Ascending aorta (tissue), 2 donors: ENCODE results near the gene KLRC4. TPM values are rescaled to one million over a fixed set of nuclear protein-coding genes. Genes with fewer than 3 reads are reported as not detected.
"Not testable (repeated sequence)": the region's sequence is repeated elsewhere in the genome, so short reads cannot be mapped to it uniquely, and the experiment has no call there.

ENCODE experiments used
- DNase-seq, 2 donors: peaks; one replicate each; pipeline ENCODE4 v3.0.0-alpha.2; 2019; ENCODE audit warnings: low spot score in 2 of 2
- H3K27ac ChIP-seq, 2 donors: fragments of 200-600 bp; sonication (generic); one replicate each; pipeline ENCODE4 v1.5.1; 2016 to 2017; ENCODE audit warnings: mild to moderate bottlenecking in 1 of 2
- H3K27me3 ChIP-seq: fragments of 200-600 bp; sonication (generic); one replicate; pipeline ENCODE4 v1.5.1; 2017
- H3K36me3 ChIP-seq, 2 donors: fragments of 200-600 bp; sonication (generic); one replicate each; pipeline ENCODE4 v1.5.1; 2016
- H3K4me1 ChIP-seq, 2 donors: fragments of 200-600 bp; sonication (generic); one replicate each; pipeline ENCODE4 v1.5.1; 2016 to 2017; ENCODE audit warnings: mild to moderate bottlenecking in 1 of 2
- H3K4me3 ChIP-seq, 2 donors: fragments of 200-600 bp; sonication (generic); one replicate each; pipeline ENCODE4 v1.5.1; 2016 to 2017; ENCODE audit warnings: mild to moderate bottlenecking in 1 of 2
- H3K9me3 ChIP-seq, 2 donors: fragments of 200-600 bp; sonication (generic); one replicate each; pipeline ENCODE4 v1.5.1; 2016
- CTCF ChIP-seq, 3 experiments: fragments of 200-600 bp in 2 of 3; fragments of 450-650 bp in 1 of 3; sonication (generic) in 2 of 3; IDR thresholded peaks; one replicate each; pipeline ENCODE4 v1.5.1; 2016 to 2019; ENCODE audit warnings: antibody characterized with exemption in 3 of 3, mild to moderate bottlenecking in 1 of 3, moderate library complexity in 1 of 3
- intact Hi-C: fragments of 100-400 bp; cut with DNase I; formaldehyde crosslinking; loops from one replicate; pipeline ENCODE4 v1.15.1; 2023
- total RNA-seq: library from RNA; depleted of rRNA; stranded (reverse); fragments of >200 nt; gene quantifications from one replicate; pipeline ENCODE4 v1.1.0, GENCODE V29; 2016

The KLRC4 gene
- total RNA-seq, 1 donor from 2014 or later, result not detected

DNA sequence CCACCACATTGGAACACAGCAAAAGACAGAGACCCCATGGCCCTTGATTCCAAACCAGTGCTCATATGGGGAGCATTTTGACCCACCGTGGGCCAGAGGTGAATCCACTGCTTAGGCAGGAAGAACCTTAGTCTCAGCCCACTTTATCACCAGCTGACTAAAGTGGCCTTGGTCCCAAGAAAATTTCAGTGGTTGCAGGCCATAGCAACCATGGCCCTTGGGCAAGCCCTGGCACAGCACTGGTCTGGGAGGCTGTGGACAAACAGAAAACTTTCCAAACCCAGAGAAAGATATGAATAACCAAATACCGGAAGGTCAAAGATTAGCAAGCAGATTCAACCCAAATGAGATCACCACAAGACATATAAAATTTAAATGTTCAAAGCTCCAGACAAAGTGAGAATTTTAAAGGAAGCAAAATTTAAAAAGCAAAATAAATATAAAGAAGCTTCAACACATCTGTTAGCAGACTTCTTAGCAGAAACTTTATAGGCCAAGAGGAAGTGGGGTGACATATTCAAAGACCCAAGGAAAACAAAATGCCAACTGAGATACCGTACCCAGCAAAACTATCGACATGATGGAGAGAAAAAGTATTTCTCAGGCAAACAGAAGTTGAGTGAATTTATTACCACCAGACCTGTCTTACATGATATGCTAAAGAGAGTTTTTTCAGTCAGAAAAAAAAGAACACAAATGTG, 27.5 kb downstream of the KLRC4 start:
- intact Hi-C loops, result no loop called here
- Histone ChIP-seq H3K4me1 (no peaks in the 10 kb centered on the region), H3K27ac (no peak overlapping the region), H3K27me3 (no peaks in the 10 kb centered on the region), H3K4me3 (no peak overlapping the region), H3K36me3 (no peaks in the 10 kb centered on the region), H3K9me3 (peaks cover 0 to 4% of the 10 kb centered on the region in 2 donors)
- no peak for DNase-seq
- TF ChIP-seq CTCF (IDR thresholded peaks at IDR 0.05), result no peak

DNA sequence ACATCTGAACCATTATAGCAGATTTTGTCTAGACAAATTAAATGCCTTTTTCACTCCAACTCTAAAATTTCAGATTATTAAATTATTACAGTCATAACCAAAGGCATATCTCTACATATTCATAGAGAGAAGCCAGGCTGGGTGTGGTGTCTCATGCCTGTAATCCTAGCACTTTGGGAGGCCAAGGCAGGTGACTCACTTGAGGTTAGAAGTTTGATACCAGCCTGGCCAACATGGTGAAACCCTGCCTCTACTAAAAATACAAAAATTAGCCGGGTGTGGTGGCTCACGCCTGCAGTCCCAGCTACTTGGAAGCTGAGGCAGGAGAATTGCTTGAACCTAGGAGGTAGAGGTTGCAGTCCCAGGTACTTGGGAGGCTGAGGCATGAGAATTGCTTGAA, 30.8 kb downstream of the KLRC4 start:
- H3K36me3 ChIP-seq, H3K9me3 ChIP-seq, H3K4me3 ChIP-seq, intact Hi-C loops, DNase-seq, H3K4me1 ChIP-seq, H3K27ac ChIP-seq, H3K27me3 ChIP-seq: not testable (repeated sequence)

- Histone ChIP-seq H3K27me3 (no peaks in the 10 kb centered on the region), H3K9me3 (no peaks in the 10 kb centered on the region), H3K4me1 (no peaks in the 10 kb centered on the region), H3K27ac (no peak overlapping the region), H3K4me3 (no peak overlapping the region), H3K36me3 (no peaks in the 10 kb centered on the region)
- intact Hi-C loops, result no loop called here
- no peak for DNase-seq
- TF ChIP-seq CTCF (IDR thresholded peaks at IDR 0.05), result no peak
Measured at GRCh38 chr12:10374624-10375018, 34.9 kb downstream of the KLRC4 start.

GRCh38 chr12:10372559-10372958, 37.0 kb downstream of the KLRC4 start:
- no peak for DNase-seq
- TF ChIP-seq CTCF (IDR thresholded peaks at IDR 0.05), result no peak

GRCh38 chr12:10371893-10372535, 37.5 kb downstream of the KLRC4 start:
- H3K27ac ChIP-seq, H3K9me3 ChIP-seq, H3K27me3 ChIP-seq, H3K4me3 ChIP-seq, DNase-seq, intact Hi-C loops, H3K4me1 ChIP-seq, H3K36me3 ChIP-seq: not testable (repeated sequence)

More at GRCh38 chr12:10372559-10372958, 37.0 kb downstream of the KLRC4 start:
- Histone ChIP-seq H3K27me3 (no peaks in the 10 kb centered on the region), H3K36me3 (no peaks in the 10 kb centered on the region), H3K27ac (no peak overlapping the region), H3K9me3 (no peaks in the 10 kb centered on the region), H3K4me1 (no peaks in the 10 kb centered on the region), H3K4me3 (no peak overlapping the region)
- intact Hi-C loops, result no loop called here

GRCh38 chr12:10369557-10370415, 39.8 kb downstream of the KLRC4 start:
- intact Hi-C loops, result loop anchor here (10.0 kb wide), 2 partner anchors 215 to 805 kb away; partner anchors contain the start of gene SMIM10L1
- TF ChIP-seq CTCF (IDR thresholded peaks at IDR 0.05), result no peak
- Histone ChIP-seq H3K9me3 (no peaks in the 10 kb centered on the region), H3K4me1 (peaks cover 6 to 10% of the 10 kb centered on the region in 2 donors), H3K4me3 (no peak overlapping the region), H3K36me3 (no peaks in the 10 kb centered on the region), H3K27ac (no peak overlapping the region), H3K27me3 (no peaks in the 10 kb centered on the region)
- DNase-seq, result no peak
